Liver (tissue), 9 donors: ENCODE results near the gene SLC4A8. TPM values are rescaled to one million over a fixed set of nuclear protein-coding genes. Genes with fewer than 3 reads are reported as not detected.

ENCODE experiments used
- DNase-seq: peaks from one replicate; pipeline ENCODE4 v3.0.0-alpha.2; 2017; ENCODE audit warnings: low spot score
- H3K27ac ChIP-seq, 2 donors: one replicate each; pipeline ENCODE4 v1.7.0; 2013; ENCODE audit warnings: inconsistent platforms in 2 of 2, low read length in 2 of 2, control low read depth in 1 of 2, low read depth in 1 of 2, mild to moderate bottlenecking in 1 of 2
- H3K27me3 ChIP-seq, 4 donors: one replicate each; pipeline versions ENCODE4 v1.6.1 to v1.7.0; 2013; ENCODE audit warnings: low read length in 3 of 4, inconsistent platforms in 1 of 4, mild to moderate bottlenecking in 1 of 4, moderate library complexity in 1 of 4; ENCODE audit not compliant: control insufficient read depth in 4 of 4, insufficient read depth in 4 of 4
- H3K36me3 ChIP-seq, 4 donors: one replicate each; pipeline versions ENCODE4 v1.6.1 to v1.7.0; 2013; ENCODE audit warnings: low read length in 3 of 4, mild to moderate bottlenecking in 3 of 4, low read depth in 1 of 4, moderate library complexity in 1 of 4; ENCODE audit not compliant: control insufficient read depth in 4 of 4, insufficient read depth in 3 of 4
- H3K4me1 ChIP-seq, 4 donors: one replicate each; pipeline versions ENCODE4 v1.6.1 to v1.7.0; 2013; ENCODE audit warnings: low read length in 3 of 4, mild to moderate bottlenecking in 3 of 4, moderate library complexity in 1 of 4; ENCODE audit not compliant: control insufficient read depth in 4 of 4, insufficient read depth in 4 of 4
- H3K4me3 ChIP-seq, 3 donors: one replicate each; pipeline versions ENCODE4 v1.6.1 to v1.7.0; 2013; ENCODE audit warnings: low read length in 3 of 3, control low read depth in 1 of 3, low read depth in 1 of 3, mild to moderate bottlenecking in 1 of 3
- H3K9ac ChIP-seq, 2 donors: one replicate each; pipeline ENCODE4 v1.7.0; 2013; ENCODE audit warnings: low read length in 2 of 2, mild to moderate bottlenecking in 2 of 2, moderate library complexity in 2 of 2, control low read depth in 1 of 2, low read depth in 1 of 2
- H3K9me3 ChIP-seq, 4 donors: one replicate each; pipeline versions ENCODE4 v1.6.1 to v1.7.0; 2013; ENCODE audit warnings: low read length in 3 of 4; ENCODE audit not compliant: control insufficient read depth in 4 of 4
- EGR1 ChIP-seq, 2 donors: IDR thresholded peaks; 2 replicates each; pipeline ENCODE4 v1.6.1; 2016 to 2018; ENCODE audit warnings: antibody characterized with exemption in 2 of 2, low read depth in 2 of 2
- FOXA1 ChIP-seq: IDR thresholded peaks from 2 replicates; pipeline ENCODE4 v1.6.1; 2016; ENCODE audit warnings: antibody characterized with exemption
- FOXA2 ChIP-seq: IDR thresholded peaks from 2 replicates; pipeline ENCODE4 v1.6.1; 2016; ENCODE audit warnings: antibody characterized with exemption
- HNF4G ChIP-seq: IDR thresholded peaks from 2 replicates; pipeline ENCODE4 v1.6.1; 2016; ENCODE audit warnings: antibody characterized with exemption
- NR2F2 ChIP-seq: IDR thresholded peaks from 2 replicates; pipeline ENCODE4 v1.6.1; 2016; ENCODE audit warnings: antibody characterized with exemption
- RAD21 ChIP-seq, 2 donors: IDR thresholded peaks; 2 replicates each; pipeline ENCODE4 v1.6.1; 2016; ENCODE audit warnings: antibody characterized with exemption in 2 of 2, mild to moderate bottlenecking in 2 of 2
- RXRA ChIP-seq, 2 donors: IDR thresholded peaks; 2 replicates each; pipeline ENCODE4 v1.6.1; 2017 to 2018; ENCODE audit warnings: antibody characterized with exemption in 2 of 2, mild to moderate bottlenecking in 1 of 2
- SP1 ChIP-seq: IDR thresholded peaks from 2 replicates; pipeline ENCODE4 v1.6.1; 2018; ENCODE audit warnings: antibody characterized with exemption, mild to moderate bottlenecking
- TAF1 ChIP-seq: conservative IDR thresholded peaks from 2 replicates; pipeline ENCODE4 v1.6.1; 2016; ENCODE audit warnings: antibody characterized with exemption, mild to moderate bottlenecking
- WGBS: extraction: QIAGEN DNeasy Blood & Tissue Kit; methylation state at CpG from one replicate; pipeline ENCODE4 v1.1.7; 2013; 5-methylcytosine and 5-hydroxymethylcytosine counted together
- polyA plus RNA-seq, 2 donors: library from polyadenylated mRNA; stranded (reverse) in 1 of 2; unstranded in 1 of 2; fragments of 200-250 nt in 1 of 2; fragments of >200 nt in 1 of 2; fragmentation: Nextera tagmentation in 1 of 2; extraction: Ambion mirVana in 1 of 2; gene quantifications; one replicate each; pipeline versions ENCODE4 v1.2.1 to v1.2.3, GENCODE V29; 2013 to 2015
- total RNA-seq, 2 donors: library from RNA; depleted of rRNA; stranded (reverse); fragments of >200 nt; gene quantifications; one replicate each; pipeline ENCODE4 v1.2.3, GENCODE V29; 2014
- TF ChIP-seq, protein P1 (sequence below): IDR thresholded peaks from 2 replicates; pipeline ENCODE4 v1.6.1; 2016; ENCODE audit warnings: antibody characterized with exemption
- TF ChIP-seq, protein P2 (sequence below): IDR thresholded peaks from 2 replicates; pipeline ENCODE4 v1.6.1; 2016; ENCODE audit warnings: antibody characterized with exemption
- TF ChIP-seq, protein P3 (sequence below): IDR thresholded peaks from 2 replicates; pipeline ENCODE4 v1.6.1; 2016; ENCODE audit warnings: antibody characterized with exemption, mild to moderate bottlenecking
- donor health status: healthy.
- donor health status: healthy.
- donor health status: healthy.
- donor health status: healthy.
- donor health status: healthy.

Gene SLC4A8
- total and polyA plus RNA-seq, 4 donors: 0.07 to 1.0 (median 0.75) TPM; not detected in 1

DNA sequence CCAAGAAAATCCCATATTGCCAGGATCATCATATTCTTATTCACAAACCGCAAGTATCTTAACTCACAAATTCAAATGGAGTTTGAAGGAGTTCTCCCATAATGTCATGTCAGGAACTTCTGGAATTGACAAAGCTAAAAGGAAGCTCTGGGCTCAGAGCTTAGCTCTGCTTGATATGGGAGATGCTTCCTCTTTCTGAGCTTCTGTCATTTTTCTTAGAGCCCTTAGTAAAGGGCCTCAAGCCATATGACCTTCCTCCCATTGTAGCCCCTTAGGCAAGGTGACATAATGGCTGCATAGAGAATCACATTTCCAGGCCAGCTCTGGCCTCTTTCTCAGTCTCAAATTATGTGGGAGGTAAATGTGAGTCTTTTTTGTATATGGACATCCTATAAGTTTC is 40.9 kb downstream of the SLC4A8 start:
- Histone ChIP-seq H3K27ac (no peak overlapping the region), H3K27me3 (no peaks in the 10 kb centered on the region), H3K36me3 (no peaks in the 10 kb centered on the region), H3K9ac (no peak overlapping the region), H3K4me3 (no peak overlapping the region), H3K4me1 (no peaks in the 10 kb centered on the region), H3K9me3 (no peaks in the 10 kb centered on the region)
- TF ChIP-seq NR2F2 (no peak), FOXA1 (no peak), RAD21 (IDR thresholded peaks at IDR 0.05) (no peak)
- TF ChIP-seq, protein P1, sequence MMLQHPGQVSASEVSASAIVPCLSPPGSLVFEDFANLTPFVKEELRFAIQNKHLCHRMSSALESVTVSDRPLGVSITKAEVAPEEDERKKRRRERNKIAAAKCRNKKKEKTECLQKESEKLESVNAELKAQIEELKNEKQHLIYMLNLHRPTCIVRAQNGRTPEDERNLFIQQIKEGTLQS: no peak
- 95% methylated on average over 1 of the region's 1 CpG for WGBS
- DNase-seq: no peak

DNA sequence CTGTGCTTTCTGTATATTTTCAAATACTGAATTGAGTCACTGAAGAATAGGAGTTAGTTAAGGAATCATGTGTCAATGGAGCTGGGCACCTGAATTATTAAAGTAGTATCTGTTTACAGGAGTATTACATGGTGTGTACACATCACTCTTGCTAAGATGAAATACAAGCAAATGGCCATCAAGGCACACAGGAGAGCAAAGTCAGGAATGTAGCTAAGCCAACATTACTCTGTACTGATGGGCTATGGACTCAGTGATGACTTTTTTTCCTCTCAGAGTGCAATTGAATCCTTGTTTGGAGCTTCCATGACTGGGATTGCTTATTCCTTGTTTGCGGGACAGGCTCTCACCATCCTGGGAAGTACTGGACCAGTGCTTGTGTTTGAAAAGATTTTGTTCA is 45.5 kb downstream of the SLC4A8 start:
- H3K4me3 ChIP-seq: no peak overlapping the region
- 98% methylated on average over 1 of the region's 1 CpG for WGBS
- H3K27ac ChIP-seq: no peak overlapping the region
- H3K4me1 ChIP-seq: no peaks in the 10 kb centered on the region
- no peaks in the 10 kb centered on the region for H3K27me3 ChIP-seq
- H3K9me3 ChIP-seq: no peaks in the 10 kb centered on the region
- TF ChIP-seq FOXA2: no peak
- TF ChIP-seq EGR1 (IDR thresholded peaks at IDR 0.05; ENCODE audit: low read depth in 2 of 2): no peak
- no peak for TF ChIP-seq NR2F2
- TF ChIP-seq HNF4G: no peak
- TF ChIP-seq SP1: no peak
- TF ChIP-seq, protein P1: no peak
- TF ChIP-seq, protein P2, sequence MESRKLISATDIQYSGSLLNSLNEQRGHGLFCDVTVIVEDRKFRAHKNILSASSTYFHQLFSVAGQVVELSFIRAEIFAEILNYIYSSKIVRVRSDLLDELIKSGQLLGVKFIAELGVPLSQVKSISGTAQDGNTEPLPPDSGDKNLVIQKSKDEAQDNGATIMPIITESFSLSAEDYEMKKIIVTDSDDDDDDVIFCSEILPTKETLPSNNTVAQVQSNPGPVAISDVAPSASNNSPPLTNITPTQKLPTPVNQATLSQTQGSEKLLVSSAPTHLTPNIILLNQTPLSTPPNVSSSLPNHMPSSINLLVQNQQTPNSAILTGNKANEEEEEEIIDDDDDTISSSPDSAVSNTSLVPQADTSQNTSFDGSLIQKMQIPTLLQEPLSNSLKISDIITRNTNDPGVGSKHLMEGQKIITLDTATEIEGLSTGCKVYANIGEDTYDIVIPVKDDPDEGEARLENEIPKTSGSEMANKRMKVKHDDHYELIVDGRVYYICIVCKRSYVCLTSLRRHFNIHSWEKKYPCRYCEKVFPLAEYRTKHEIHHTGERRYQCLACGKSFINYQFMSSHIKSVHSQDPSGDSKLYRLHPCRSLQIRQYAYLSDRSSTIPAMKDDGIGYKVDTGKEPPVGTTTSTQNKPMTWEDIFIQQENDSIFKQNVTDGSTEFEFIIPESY: no peak
- no peak for TF ChIP-seq TAF1
- no peak for TF ChIP-seq RAD21 (IDR thresholded peaks at IDR 0.05)
- TF ChIP-seq RXRA (IDR thresholded peaks at IDR 0.05): no peak
- TF ChIP-seq, protein P3, sequence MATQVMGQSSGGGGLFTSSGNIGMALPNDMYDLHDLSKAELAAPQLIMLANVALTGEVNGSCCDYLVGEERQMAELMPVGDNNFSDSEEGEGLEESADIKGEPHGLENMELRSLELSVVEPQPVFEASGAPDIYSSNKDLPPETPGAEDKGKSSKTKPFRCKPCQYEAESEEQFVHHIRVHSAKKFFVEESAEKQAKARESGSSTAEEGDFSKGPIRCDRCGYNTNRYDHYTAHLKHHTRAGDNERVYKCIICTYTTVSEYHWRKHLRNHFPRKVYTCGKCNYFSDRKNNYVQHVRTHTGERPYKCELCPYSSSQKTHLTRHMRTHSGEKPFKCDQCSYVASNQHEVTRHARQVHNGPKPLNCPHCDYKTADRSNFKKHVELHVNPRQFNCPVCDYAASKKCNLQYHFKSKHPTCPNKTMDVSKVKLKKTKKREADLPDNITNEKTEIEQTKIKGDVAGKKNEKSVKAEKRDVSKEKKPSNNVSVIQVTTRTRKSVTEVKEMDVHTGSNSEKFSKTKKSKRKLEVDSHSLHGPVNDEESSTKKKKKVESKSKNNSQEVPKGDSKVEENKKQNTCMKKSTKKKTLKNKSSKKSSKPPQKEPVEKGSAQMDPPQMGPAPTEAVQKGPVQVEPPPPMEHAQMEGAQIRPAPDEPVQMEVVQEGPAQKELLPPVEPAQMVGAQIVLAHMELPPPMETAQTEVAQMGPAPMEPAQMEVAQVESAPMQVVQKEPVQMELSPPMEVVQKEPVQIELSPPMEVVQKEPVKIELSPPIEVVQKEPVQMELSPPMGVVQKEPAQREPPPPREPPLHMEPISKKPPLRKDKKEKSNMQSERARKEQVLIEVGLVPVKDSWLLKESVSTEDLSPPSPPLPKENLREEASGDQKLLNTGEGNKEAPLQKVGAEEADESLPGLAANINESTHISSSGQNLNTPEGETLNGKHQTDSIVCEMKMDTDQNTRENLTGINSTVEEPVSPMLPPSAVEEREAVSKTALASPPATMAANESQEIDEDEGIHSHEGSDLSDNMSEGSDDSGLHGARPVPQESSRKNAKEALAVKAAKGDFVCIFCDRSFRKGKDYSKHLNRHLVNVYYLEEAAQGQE: no peak
- no peak overlapping the region for H3K9ac ChIP-seq
- H3K36me3 ChIP-seq: no peaks in the 10 kb centered on the region
- DNase-seq: no peak
